Activated CD4-positive, alpha-beta T cell treated with anti-CD3 and anti-CD28 coated beads, Interleukin-2, amount 50 U/mL, for 48 hours (primary cell): ENCODE data around the gene MYBPC2.
"Not testable (repeated sequence)": the region's sequence is repeated elsewhere in the genome, so short reads cannot be mapped to it uniquely, and the experiment has no call there.

Experiments
- DNase-seq, 2 experiments: peaks; one replicate each; pipeline ENCODE4 v3.0.0-alpha.2; 2020

MYBPC2 gene

DNA sequence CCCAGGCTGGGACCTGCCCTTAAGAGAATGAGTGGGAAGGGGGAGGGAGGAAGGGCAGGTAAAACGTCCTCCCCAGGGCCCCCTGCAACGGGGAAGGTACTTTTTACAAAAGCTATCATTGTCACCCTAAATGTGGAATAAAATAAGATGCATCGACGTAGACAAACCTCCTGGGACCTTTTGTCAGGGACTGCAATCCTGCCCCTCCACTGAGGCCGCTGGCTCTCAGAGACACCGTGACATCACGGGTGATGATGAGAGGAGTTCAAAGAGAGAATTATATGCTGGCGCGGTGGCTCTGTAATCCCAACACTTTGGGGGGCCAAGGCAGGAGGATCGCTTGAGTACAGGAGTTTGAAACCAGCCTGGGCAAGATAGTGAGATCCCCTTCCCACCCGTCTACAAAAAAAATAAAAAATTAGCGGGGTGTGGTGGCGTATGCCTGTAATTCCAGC is 1.8 kb upstream of the MYBPC2 start:
- DNase-seq = no peak

- peak; percentile 87 to 90 for DNase-seq
Measured at GRCh38 chr19:50431343-50432220, 1.1 kb upstream of the MYBPC2 start.

GRCh38 chr19:50433201-50434180 is 799 bp downstream of the MYBPC2 start:
- DNase-seq = no peak

DNA sequence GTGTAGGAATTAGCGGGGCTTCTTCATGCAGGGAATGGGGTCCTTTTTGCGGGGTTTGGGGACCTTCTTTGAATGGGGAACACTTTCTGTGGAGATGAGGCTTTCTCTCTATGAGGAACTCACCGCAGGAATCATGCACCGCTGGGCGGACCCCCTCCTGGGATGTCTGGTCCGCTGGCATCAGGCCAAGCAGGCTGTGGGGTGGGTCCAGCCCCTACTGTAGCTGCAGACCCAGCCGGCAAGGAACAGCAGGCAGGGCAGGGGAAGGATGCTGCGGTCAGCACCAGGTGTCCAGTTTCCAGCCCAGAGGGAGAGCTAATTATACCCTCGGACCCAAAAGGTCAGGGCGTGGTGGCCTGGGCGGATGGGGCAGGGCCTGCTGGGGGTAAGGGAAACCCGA is 1.8 kb downstream of the MYBPC2 start:
- DNase-seq = no peak

DNA sequence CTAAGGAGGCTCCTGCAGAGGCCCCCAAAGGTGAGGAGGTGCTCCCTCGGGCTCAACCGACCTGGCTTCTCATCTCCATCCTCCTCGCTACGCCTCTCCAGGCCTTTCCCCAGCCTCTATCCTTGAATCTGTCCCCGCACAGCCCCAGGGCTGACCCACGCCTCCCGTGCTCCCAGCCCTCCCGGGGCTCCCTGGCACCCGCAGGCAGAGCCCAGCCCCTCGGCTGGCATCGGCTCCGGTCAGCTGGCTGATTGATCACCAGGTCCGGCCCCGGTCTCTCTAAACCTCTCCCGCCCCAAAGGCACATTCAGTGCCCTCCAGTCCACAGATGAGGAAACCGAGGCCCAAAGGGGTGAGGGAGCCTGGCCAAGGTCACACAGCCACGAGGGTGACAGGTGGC is 2.5 kb downstream of the MYBPC2 start:
- no peak for DNase-seq

DNA sequence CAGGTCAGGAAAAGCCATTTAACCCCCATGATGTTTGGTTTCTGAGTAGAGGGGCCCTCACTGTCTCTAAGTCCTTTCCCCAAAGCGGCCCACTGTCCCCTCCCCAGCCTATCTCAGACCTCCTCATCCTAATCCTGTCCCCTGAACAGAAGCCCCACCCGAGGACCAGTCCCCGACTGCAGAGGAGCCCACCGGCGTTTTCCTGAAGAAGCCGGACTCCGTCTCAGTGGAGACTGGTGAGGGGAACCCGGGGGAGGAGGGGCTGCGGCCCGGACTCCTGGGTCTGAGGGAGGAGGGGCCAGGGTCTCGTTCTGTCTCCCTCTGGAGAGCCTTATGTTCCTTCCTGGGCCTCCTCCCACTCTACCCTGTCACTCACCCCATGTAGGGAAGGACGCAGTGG is 2.9 kb downstream of the MYBPC2 start:
- no peak for DNase-seq

- DNase-seq = no peak
Measured at GRCh38 chr19:50437862-50438449, 5.3 kb downstream of the MYBPC2 start.

- DNase-seq = not testable (repeated sequence)
Measured at GRCh38 chr19:50439130-50439529, 6.4 kb downstream of the MYBPC2 start.

GRCh38 chr19:50444059-50444458 is 11.4 kb downstream of the MYBPC2 start:
- DNase-seq = no peak

DNA sequence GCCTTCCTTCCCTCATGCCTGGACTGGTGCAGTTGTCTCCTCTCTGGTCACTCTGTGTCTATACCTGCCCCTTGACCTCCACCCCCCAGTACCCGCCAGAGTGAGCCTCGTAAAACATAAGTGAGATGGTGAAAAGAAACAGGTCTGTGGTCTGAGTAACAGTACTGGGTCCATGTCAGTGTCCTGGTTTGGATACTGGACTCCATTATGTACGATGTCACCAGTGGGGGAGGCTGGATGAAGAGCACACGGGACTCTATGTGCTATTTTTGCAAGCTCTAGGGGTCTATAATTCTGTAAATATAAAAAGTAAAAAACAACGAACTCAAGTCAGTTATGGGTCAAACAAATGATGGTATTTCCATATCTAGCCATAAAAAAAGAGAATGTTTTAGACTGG is 14.4 kb downstream of the MYBPC2 start:
- DNase-seq = no peak

DNA sequence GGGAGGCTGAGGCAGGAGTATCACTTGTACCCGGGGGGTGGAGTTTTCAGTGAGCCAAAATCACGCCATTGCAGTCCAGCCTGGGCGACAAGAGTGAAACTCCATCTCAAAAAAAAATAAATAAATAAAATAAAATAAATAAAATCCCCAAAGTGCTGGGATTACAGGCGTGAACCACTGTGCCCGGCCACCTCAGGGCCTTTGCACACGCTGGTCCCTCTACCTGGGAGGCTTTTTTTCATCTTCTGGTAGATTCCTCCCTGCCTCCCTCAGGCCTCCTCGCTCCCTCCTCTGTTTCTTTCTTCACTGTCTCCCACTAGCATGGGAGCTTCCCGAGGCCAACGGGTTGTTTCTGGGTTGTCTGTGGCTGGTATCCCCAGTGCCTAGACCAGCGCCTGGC is 15.1 kb downstream of the MYBPC2 start:
- no peak for DNase-seq

DNA sequence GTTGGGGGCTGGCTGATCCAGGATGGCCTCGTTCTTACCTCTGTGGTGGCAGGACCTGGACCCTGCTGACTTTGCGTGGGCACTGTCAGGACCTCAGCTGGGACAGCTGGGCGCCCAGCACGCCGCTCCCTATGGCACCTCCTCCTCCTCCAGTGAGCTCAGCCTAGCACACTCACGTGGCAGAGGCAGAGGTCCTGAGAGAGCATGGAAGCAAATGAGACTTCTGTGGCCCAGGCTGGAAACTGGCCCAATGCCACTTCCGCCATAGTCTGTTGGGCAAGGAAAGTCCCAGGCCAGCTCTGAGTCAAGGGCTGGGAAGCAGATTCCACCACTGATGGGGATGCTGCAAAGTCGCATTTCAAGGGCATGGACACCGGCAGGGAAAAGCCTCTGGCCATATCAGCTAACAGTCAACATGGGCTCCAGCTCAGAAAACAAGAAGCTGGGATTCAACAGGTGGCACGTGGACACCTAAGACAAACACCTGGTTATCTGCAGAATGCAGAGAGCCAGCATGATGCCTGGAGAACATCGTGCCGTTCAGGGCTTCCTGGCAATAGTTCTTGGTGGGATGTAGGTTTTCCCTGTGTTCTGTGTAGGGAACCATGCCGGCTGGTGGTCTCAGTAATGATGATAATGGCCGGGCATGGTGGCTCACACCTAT is 16.7 kb downstream of the MYBPC2 start:
- DNase-seq = no peak

GRCh38 chr19:50450369-50451222 is 17.9 kb downstream of the MYBPC2 start:
- no peak for DNase-seq

DNA sequence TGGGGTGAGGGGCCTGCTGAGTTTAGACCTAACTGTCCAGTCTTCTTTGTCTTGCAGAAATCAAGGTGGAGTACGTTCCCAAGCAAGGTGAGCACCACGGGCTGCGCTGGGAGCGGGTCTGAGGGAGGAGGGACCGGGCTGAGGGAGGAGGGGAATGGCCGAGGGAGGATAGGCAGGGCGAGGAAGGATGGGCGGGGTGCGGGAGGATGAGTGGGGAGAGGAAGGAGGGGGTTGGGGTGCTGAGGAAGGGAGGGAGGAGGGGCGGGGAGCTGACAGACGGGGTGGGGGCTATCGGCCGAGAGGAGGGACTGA is 18.5 kb downstream of the MYBPC2 start:
- DNase-seq = no peak

DNA sequence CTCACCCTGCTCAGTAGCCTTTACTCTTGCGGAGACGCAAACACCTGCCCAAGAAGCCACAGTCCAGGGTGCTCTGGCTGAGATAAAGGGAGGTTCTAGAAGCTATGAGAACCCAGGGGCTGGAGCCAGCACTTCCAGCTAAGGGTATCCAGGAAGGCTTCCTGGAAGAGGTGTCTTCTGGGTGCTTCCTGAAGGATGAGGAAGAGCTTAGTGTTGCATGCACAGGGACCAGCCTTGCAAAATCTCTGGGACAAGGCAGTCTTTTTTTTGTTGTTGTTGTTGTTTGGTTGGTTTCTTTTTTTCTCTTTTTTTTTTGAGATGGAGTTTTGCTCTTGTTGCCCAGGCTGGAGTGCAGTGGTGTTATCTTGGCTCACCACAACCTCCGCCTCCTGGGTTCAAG is 20.6 kb downstream of the MYBPC2 start:
- DNase-seq = no peak

GRCh38 chr19:50455992-50456391 is 23.3 kb downstream of the MYBPC2 start:
- no peak for DNase-seq

DNA sequence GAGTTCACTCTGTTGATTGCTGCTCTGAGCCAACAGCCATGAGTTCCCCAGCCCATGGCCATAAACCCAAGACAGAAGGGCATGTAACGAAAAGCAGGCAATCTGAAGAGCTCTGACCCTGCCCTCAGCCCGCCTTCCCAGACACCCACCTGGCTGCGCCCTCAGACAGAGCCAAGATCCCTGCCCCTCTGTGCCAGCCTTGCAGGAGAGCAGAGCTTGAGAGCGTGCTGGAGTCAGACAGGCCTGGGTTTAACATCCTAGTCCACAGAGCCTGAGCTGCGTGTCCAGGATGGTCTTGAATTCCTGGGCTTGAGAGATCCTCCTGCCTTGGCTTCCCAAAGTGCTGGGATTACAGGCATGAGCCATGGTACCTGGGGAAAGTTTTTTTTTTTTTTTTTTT is 24.6 kb downstream of the MYBPC2 start:
- DNase-seq = no peak

GRCh38 chr19:50458396-50459066 is 25.8 kb downstream of the MYBPC2 start:
- DNase-seq = no peak

GRCh38 chr19:50459067-50459456 is 26.4 kb downstream of the MYBPC2 start:
- no peak for DNase-seq

- DNase-seq = no peak
Measured at GRCh38 chr19:50459638-50460037, 26.9 kb downstream of the MYBPC2 start.

- DNase-seq = peak; percentile 27 to 35
Measured at GRCh38 chr19:50460161-50460765, 27.6 kb downstream of the MYBPC2 start.
